ENCODE results near the gene ZCCHC18. TPM values are rescaled to one million over a fixed set of nuclear protein-coding genes. Genes with fewer than 3 reads are reported as not detected.

The ZCCHC18 gene
- total RNA-seq, 1 donor from 2014 or later: 0.52 TPM

GRCh38 chrX:104126856-104127255 is 14.5 kb downstream of the ZCCHC18 start:
- H3K4me3 ChIP-seq (ENCODE audit: low read length in 3 of 3): no peak overlapping the region
- no peaks in the 10 kb centered on the region for H3K9me3 ChIP-seq (ENCODE audit: control insufficient read depth in 3 of 3, low read length in 3 of 3)
- no peak overlapping the region for H3K9ac ChIP-seq (ENCODE audit: low read depth in 1 of 3, low read length in 3 of 3)
- H3K27ac ChIP-seq (ENCODE audit: low read depth, low read length): no peak overlapping the region
- H3K36me3 ChIP-seq (ENCODE audit: control insufficient read depth in 3 of 3, insufficient read depth in 3 of 3, low read length in 3 of 3): peaks cover 0 to 3% (median 0%) of the 10 kb centered on the region in 3 donors
- peaks cover 0 to 4% (median 0%) of the 10 kb centered on the region in 3 donors for H3K27me3 ChIP-seq (ENCODE audit: control insufficient read depth in 3 of 3, insufficient read depth in 3 of 3, low read length in 3 of 3)
- H3K4me1 ChIP-seq (ENCODE audit: control insufficient read depth in 3 of 3, insufficient read depth in 3 of 3, low read length in 3 of 3): no peaks in the 10 kb centered on the region

- no peaks in the 10 kb centered on the region for H3K9me3 ChIP-seq (ENCODE audit: control insufficient read depth in 3 of 3, low read length in 3 of 3)
- peaks cover 0 to 3% (median 0%) of the 10 kb centered on the region in 3 donors for H3K36me3 ChIP-seq (ENCODE audit: control insufficient read depth in 3 of 3, insufficient read depth in 3 of 3, low read length in 3 of 3)
- peaks cover 0 to 9% (median 0%) of the 10 kb centered on the region in 3 donors for H3K27me3 ChIP-seq (ENCODE audit: control insufficient read depth in 3 of 3, insufficient read depth in 3 of 3, low read length in 3 of 3)
- H3K4me3 ChIP-seq (ENCODE audit: low read length in 3 of 3): no peak overlapping the region
- H3K4me1 ChIP-seq (ENCODE audit: control insufficient read depth in 3 of 3, insufficient read depth in 3 of 3, low read length in 3 of 3): no peaks in the 10 kb centered on the region
- H3K9ac ChIP-seq (ENCODE audit: low read depth in 1 of 3, low read length in 3 of 3): no peak overlapping the region
- no peak overlapping the region for H3K27ac ChIP-seq (ENCODE audit: low read depth, low read length)
These were observed 18.5 kb downstream of the ZCCHC18 start for GRCh38 chrX:104130808-104131207.

GRCh38 chrX:104134583-104135261 is 22.4 kb downstream of the ZCCHC18 start:
- Histone ChIP-seq H3K9ac (ENCODE audit: low read depth in 1 of 3, low read length in 3 of 3) (no peak overlapping the region), H3K9me3 (ENCODE audit: control insufficient read depth in 3 of 3, low read length in 3 of 3) (no peaks in the 10 kb centered on the region), H3K4me3 (ENCODE audit: low read length in 3 of 3) (no peak overlapping the region), H3K27ac (ENCODE audit: low read depth, low read length) (no peak overlapping the region), H3K27me3 (ENCODE audit: control insufficient read depth in 3 of 3, insufficient read depth in 3 of 3, low read length in 3 of 3) (peaks cover 0 to 9% (median 0%) of the 10 kb centered on the region in 3 donors), H3K4me1 (ENCODE audit: control insufficient read depth in 3 of 3, insufficient read depth in 3 of 3, low read length in 3 of 3) (no peaks in the 10 kb centered on the region), H3K36me3 (ENCODE audit: control insufficient read depth in 3 of 3, insufficient read depth in 3 of 3, low read length in 3 of 3) (peaks cover 0 to 3% (median 0%) of the 10 kb centered on the region in 3 donors)

GRCh38 chrX:104135677-104136076 is 23.4 kb downstream of the ZCCHC18 start:
- peaks cover 0 to 6% (median 0%) of the 10 kb centered on the region in 3 donors for H3K27me3 ChIP-seq (ENCODE audit: control insufficient read depth in 3 of 3, insufficient read depth in 3 of 3, low read length in 3 of 3)
- H3K4me1 ChIP-seq (ENCODE audit: control insufficient read depth in 3 of 3, insufficient read depth in 3 of 3, low read length in 3 of 3): no peaks in the 10 kb centered on the region
- H3K27ac ChIP-seq (ENCODE audit: low read depth, low read length): no peak overlapping the region
- no peaks in the 10 kb centered on the region for H3K36me3 ChIP-seq (ENCODE audit: control insufficient read depth in 3 of 3, insufficient read depth in 3 of 3, low read length in 3 of 3)
- H3K9me3 ChIP-seq (ENCODE audit: control insufficient read depth in 3 of 3, low read length in 3 of 3): no peaks in the 10 kb centered on the region
- no peak overlapping the region for H3K4me3 ChIP-seq (ENCODE audit: low read length in 3 of 3)
- no peak overlapping the region for H3K9ac ChIP-seq (ENCODE audit: low read depth in 1 of 3, low read length in 3 of 3)

DNA sequence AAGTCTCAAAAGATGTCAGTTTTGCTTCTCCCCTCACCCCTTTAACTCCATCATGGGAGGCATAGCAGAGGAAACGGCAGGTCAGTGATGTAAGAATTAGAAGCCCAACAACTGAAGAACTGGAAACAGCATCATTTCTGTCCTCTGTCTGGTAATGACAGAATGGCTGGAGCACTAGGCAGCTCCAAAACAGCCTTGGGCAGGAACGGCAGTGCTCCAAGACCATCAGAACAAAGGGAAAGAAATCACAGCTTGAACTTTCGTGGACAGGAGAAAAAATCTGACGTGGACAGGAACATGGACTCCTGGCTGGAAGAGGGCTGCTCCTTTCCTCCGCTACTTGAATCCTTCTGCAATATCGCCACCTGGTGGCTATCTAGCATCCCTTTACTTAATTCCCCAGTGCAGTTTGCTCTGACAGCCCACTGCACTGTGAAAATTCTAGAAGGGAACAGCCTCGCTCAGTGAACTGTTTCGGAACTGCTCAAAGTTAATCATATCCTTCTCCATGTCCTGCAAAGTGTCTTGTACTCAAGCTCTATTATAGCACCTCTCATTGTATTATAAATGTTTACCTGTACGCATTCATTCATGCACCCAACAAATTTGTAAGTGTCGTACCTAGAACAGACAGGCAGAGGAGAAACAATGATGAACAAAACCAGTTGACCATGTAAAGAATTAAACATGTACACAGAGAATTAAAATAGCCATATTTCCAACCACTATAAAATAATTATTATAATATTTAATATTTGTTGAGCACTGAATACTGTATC is 24.1 kb downstream of the ZCCHC18 start:
- Histone ChIP-seq H3K27ac (ENCODE audit: low read depth, low read length) (no peak overlapping the region), H3K4me3 (ENCODE audit: low read length in 3 of 3) (peak overlapping the region; percentile 59 to 76 (median 69)), H3K27me3 (ENCODE audit: control insufficient read depth in 3 of 3, insufficient read depth in 3 of 3, low read length in 3 of 3) (peaks cover 0 to 6% (median 0%) of the 10 kb centered on the region in 3 donors), H3K9me3 (ENCODE audit: control insufficient read depth in 3 of 3, low read length in 3 of 3) (no peaks in the 10 kb centered on the region), H3K36me3 (ENCODE audit: control insufficient read depth in 3 of 3, insufficient read depth in 3 of 3, low read length in 3 of 3) (no peaks in the 10 kb centered on the region), H3K9ac (ENCODE audit: low read depth in 1 of 3, low read length in 3 of 3) (peak overlapping the region; percentile 16 to 74 (median 64)), H3K4me1 (ENCODE audit: control insufficient read depth in 3 of 3, insufficient read depth in 3 of 3, low read length in 3 of 3) (no peaks in the 10 kb centered on the region)

DNA sequence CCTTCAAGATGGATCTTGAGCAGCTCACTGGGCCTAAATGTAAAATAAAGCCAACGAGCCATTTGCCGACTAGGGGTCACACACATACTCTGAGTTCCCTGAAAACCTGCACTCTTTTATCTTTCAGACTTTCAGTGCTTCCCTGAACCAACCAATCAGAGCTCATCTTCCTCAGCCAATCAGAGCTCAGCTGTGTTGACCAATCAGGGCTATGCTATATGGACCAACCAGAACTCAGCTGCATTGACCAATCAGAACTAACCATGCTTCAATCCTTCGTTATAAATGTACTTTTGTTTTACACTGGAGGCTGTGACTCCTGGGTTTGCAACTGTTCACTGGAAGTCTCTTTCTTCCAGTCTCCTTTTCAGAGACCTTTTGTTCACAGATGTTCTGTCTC is 25.2 kb downstream of the ZCCHC18 start:
- no peaks in the 10 kb centered on the region for H3K4me1 ChIP-seq (ENCODE audit: control insufficient read depth in 3 of 3, insufficient read depth in 3 of 3, low read length in 3 of 3)
- H3K4me3 ChIP-seq (ENCODE audit: low read length in 3 of 3): no peak overlapping the region
- peaks cover 0 to 6% (median 0%) of the 10 kb centered on the region in 3 donors for H3K27me3 ChIP-seq (ENCODE audit: control insufficient read depth in 3 of 3, insufficient read depth in 3 of 3, low read length in 3 of 3)
- H3K36me3 ChIP-seq (ENCODE audit: control insufficient read depth in 3 of 3, insufficient read depth in 3 of 3, low read length in 3 of 3): no peaks in the 10 kb centered on the region
- H3K27ac ChIP-seq (ENCODE audit: low read depth, low read length): no peak overlapping the region
- H3K9me3 ChIP-seq (ENCODE audit: control insufficient read depth in 3 of 3, low read length in 3 of 3): no peaks in the 10 kb centered on the region
- H3K9ac ChIP-seq (ENCODE audit: low read depth in 1 of 3, low read length in 3 of 3): no peak overlapping the region

- H3K36me3 ChIP-seq (ENCODE audit: control insufficient read depth in 3 of 3, insufficient read depth in 3 of 3, low read length in 3 of 3): no peaks in the 10 kb centered on the region
- no peaks in the 10 kb centered on the region for H3K9me3 ChIP-seq (ENCODE audit: control insufficient read depth in 3 of 3, low read length in 3 of 3)
- no peak overlapping the region for H3K4me3 ChIP-seq (ENCODE audit: low read length in 3 of 3)
- H3K4me1 ChIP-seq (ENCODE audit: control insufficient read depth in 3 of 3, insufficient read depth in 3 of 3, low read length in 3 of 3): no peaks in the 10 kb centered on the region
- no peak overlapping the region for H3K9ac ChIP-seq (ENCODE audit: low read depth in 1 of 3, low read length in 3 of 3)
- no peak overlapping the region for H3K27ac ChIP-seq (ENCODE audit: low read depth, low read length)
- no peaks in the 10 kb centered on the region for H3K27me3 ChIP-seq (ENCODE audit: control insufficient read depth in 3 of 3, insufficient read depth in 3 of 3, low read length in 3 of 3)
These were observed 28.9 kb downstream of the ZCCHC18 start for GRCh38 chrX:104141087-104141760.

- H3K27me3 ChIP-seq (ENCODE audit: control insufficient read depth in 3 of 3, insufficient read depth in 3 of 3, low read length in 3 of 3): no peaks in the 10 kb centered on the region
- H3K27ac ChIP-seq (ENCODE audit: low read depth, low read length): no peak overlapping the region
- no peak overlapping the region for H3K9ac ChIP-seq (ENCODE audit: low read depth in 1 of 3, low read length in 3 of 3)
- H3K9me3 ChIP-seq (ENCODE audit: control insufficient read depth in 3 of 3, low read length in 3 of 3): no peaks in the 10 kb centered on the region
- H3K4me1 ChIP-seq (ENCODE audit: control insufficient read depth in 3 of 3, insufficient read depth in 3 of 3, low read length in 3 of 3): peaks cover 0 to 5% (median 0%) of the 10 kb centered on the region in 3 donors
- no peaks in the 10 kb centered on the region for H3K36me3 ChIP-seq (ENCODE audit: control insufficient read depth in 3 of 3, insufficient read depth in 3 of 3, low read length in 3 of 3)
- H3K4me3 ChIP-seq (ENCODE audit: low read length in 3 of 3): no peak overlapping the region
These were observed 38.7 kb downstream of the ZCCHC18 start for GRCh38 chrX:104151037-104151436.

GRCh38 chrX:104156630-104157529 is 44.6 kb downstream of the ZCCHC18 start, which contains the start of gene SLC25A53:
Gene SLC25A53 (minus strand): TSS chrX:104157009. CDS start chrX:104105257, 51,752 bp downstream.
- Histone ChIP-seq H3K27ac (ENCODE audit: low read depth, low read length) (peak within 1 kb of the TSS; percentile 94), H3K4me3 (ENCODE audit: low read length in 3 of 3) (peak within 1 kb of the TSS; percentile 76 to 93 (median 86)), H3K9ac (ENCODE audit: low read depth in 1 of 3, low read length in 3 of 3) (peak within 1 kb of the TSS; percentile 80 to 89 (median 85)), H3K9me3 (ENCODE audit: control insufficient read depth in 3 of 3, low read length in 3 of 3) (no peaks in the 10 kb centered on the region), H3K27me3 (ENCODE audit: control insufficient read depth in 3 of 3, insufficient read depth in 3 of 3, low read length in 3 of 3) (no peaks in the 10 kb centered on the region), H3K4me1 (ENCODE audit: control insufficient read depth in 3 of 3, insufficient read depth in 3 of 3, low read length in 3 of 3) (peaks cover 0 to 7% (median 3%) of the 10 kb centered on the region in 3 donors), H3K36me3 (ENCODE audit: control insufficient read depth in 3 of 3, insufficient read depth in 3 of 3, low read length in 3 of 3) (no peaks in the 10 kb centered on the region)

All from skeletal muscle tissue (tissue), 4 donors.